Measurements from ENCODE around the gene FGD6. TPM values are rescaled to one million over a fixed set of nuclear protein-coding genes. Genes with fewer than 3 reads are reported as not detected.
"Not testable (repeated sequence)": the region's sequence is repeated elsewhere in the genome, so short reads cannot be mapped to it uniquely, and the experiment has no call there.

Gene FGD6
- total RNA-seq, 2 donors from 2014 or later, result 9.8 to 21.8 TPM

GRCh38 chr12:95240556-95240955, 23.3 kb upstream of the FGD6 start:
- H3K4me1 ChIP-seq, result no peaks in the 10 kb centered on the region
- TF ChIP-seq, protein P1, sequence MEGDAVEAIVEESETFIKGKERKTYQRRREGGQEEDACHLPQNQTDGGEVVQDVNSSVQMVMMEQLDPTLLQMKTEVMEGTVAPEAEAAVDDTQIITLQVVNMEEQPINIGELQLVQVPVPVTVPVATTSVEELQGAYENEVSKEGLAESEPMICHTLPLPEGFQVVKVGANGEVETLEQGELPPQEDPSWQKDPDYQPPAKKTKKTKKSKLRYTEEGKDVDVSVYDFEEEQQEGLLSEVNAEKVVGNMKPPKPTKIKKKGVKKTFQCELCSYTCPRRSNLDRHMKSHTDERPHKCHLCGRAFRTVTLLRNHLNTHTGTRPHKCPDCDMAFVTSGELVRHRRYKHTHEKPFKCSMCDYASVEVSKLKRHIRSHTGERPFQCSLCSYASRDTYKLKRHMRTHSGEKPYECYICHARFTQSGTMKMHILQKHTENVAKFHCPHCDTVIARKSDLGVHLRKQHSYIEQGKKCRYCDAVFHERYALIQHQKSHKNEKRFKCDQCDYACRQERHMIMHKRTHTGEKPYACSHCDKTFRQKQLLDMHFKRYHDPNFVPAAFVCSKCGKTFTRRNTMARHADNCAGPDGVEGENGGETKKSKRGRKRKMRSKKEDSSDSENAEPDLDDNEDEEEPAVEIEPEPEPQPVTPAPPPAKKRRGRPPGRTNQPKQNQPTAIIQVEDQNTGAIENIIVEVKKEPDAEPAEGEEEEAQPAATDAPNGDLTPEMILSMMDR (IDR thresholded peaks at IDR 0.05), result no peak
- intact Hi-C loops (cut with DNase I), result no loop called here

DNA sequence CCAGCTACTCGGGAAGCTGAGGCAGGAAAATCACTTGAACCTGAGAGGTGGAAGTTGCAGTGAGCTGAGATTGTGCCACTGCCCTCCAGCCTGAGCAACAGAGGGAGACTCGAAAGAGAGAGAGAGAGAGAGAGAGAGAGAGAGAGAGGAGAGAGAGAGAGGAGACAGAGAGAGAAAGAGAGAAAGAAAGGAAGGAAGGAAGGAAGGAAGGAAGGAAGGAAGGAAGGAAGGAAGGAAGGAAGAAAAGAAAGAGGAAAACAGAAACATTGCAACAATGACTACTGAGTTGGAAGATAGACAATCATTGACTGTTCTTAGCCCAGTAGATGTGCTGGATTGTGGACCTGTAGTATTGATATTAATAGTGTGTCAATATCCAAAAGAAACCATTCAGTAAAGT, 22.6 kb upstream of the FGD6 start:
- H3K9ac ChIP-seq (ENCODE audit: low read depth in 2 of 2, low read length in 2 of 2); H3K27me3 ChIP-seq; DNase-seq; H3K27ac ChIP-seq; intact Hi-C loops (cut with DNase I); H3K9me3 ChIP-seq; H3K4me1 ChIP-seq; H3K36me3 ChIP-seq; H3K4me3 ChIP-seq: not testable (repeated sequence)

More at GRCh38 chr12:95240556-95240955, 23.3 kb upstream of the FGD6 start:
- H3K9ac ChIP-seq (ENCODE audit: low read depth in 2 of 2, low read length in 2 of 2), result no peak overlapping the region
- DNase-seq, result no peak
- H3K36me3 ChIP-seq, result no peaks in the 10 kb centered on the region
- no peak overlapping the region for H3K4me3 ChIP-seq
- H3K27ac ChIP-seq, result no peak overlapping the region
- H3K27me3 ChIP-seq, result no peaks in the 10 kb centered on the region
- H3K9me3 ChIP-seq, result no peaks in the 10 kb centered on the region

DNA sequence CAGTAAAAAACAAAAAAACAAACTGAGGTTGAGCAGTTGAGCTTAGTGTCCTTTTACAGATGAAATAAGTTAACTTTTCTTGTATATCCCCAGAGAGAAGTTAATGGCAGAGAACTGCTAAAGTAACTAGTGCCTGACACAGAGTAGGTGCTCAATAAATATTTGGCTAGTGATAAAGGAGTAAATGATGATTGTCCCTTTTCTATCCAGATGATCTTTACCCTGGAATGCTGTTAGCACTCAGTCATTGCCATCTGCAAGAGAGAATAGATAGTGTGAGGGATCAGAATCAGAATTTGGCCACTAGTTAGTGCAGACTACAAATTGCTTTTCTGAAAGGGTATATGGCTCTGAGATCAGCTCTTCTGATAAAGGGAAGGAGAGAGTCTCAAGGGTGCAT, 21.9 kb upstream of the FGD6 start:
- H3K27me3 ChIP-seq, result no peaks in the 10 kb centered on the region
- TF ChIP-seq, protein P1 (IDR thresholded peaks at IDR 0.05), result no peak
- no peak for DNase-seq
- H3K4me3 ChIP-seq, result no peak overlapping the region
- no peaks in the 10 kb centered on the region for H3K4me1 ChIP-seq
- H3K27ac ChIP-seq, result no peak overlapping the region
- intact Hi-C loops (cut with DNase I), result no loop called here
- no peaks in the 10 kb centered on the region for H3K36me3 ChIP-seq
- no peaks in the 10 kb centered on the region for H3K9me3 ChIP-seq
- H3K9ac ChIP-seq (ENCODE audit: low read depth in 2 of 2, low read length in 2 of 2), result no peak overlapping the region

DNA sequence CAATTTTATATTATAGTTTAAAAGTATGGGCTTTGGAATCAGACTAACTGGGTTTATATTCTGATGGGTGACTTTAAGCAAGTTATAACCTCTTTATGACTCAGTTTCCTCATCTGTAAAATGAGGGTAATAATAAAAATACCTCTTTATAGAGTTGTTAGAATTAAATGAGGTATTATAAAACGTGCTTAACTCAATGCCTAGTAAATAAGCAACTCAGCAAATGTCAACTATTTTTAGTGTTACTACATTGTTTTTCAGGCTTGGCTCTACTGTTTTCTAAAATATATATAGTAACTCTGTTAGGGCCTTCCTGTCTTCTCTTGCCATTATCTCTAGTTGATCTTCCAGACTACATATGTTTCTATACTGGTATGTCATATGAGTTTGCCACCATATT, 20.9 kb upstream of the FGD6 start:
- TF ChIP-seq, protein P1 (IDR thresholded peaks at IDR 0.05), result no peak
- Histone ChIP-seq H3K4me3 (no peak overlapping the region), H3K9me3 (no peaks in the 10 kb centered on the region), H3K36me3 (no peaks in the 10 kb centered on the region), H3K27me3 (no peaks in the 10 kb centered on the region), H3K4me1 (no peaks in the 10 kb centered on the region), H3K9ac (ENCODE audit: low read depth in 2 of 2, low read length in 2 of 2) (no peak overlapping the region), H3K27ac (no peak overlapping the region)
- intact Hi-C loops (cut with DNase I), result no loop called here
- DNase-seq, result no peak

- TF ChIP-seq, protein P1 (IDR thresholded peaks at IDR 0.05), result no peak
- Histone ChIP-seq H3K27ac (no peak overlapping the region), H3K9ac (ENCODE audit: low read depth in 2 of 2, low read length in 2 of 2) (no peak overlapping the region), H3K36me3 (no peaks in the 10 kb centered on the region), H3K9me3 (no peaks in the 10 kb centered on the region), H3K4me1 (no peaks in the 10 kb centered on the region), H3K4me3 (no peak overlapping the region), H3K27me3 (no peaks in the 10 kb centered on the region)
- intact Hi-C loops (cut with DNase I), result no loop called here
- DNase-seq, result no peak
These were observed 20.0 kb upstream of the FGD6 start for GRCh38 chr12:95237315-95237714.

GRCh38 chr12:95235621-95236020, 18.4 kb upstream of the FGD6 start:
- H3K9me3 ChIP-seq, H3K36me3 ChIP-seq, DNase-seq: not testable (repeated sequence)

DNA sequence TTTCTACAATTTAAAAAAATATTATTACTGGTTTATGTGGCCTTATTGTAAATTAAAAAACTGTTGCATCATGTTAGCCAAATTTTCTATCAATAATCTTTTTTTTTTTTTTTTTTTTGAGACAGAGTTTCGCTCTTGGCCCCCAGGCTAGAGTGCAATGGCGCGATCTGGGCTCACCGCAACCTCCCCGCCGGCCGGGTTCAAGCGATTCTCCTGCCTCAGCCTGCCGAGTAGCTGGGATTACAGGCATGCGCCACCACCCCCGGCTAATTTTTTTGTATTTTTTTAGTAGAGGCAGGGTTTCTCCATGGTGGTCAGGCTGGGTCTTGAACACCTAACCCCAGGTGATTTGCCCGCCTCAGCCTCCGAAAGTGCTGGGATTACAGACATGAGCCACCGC, 16.9 kb upstream of the FGD6 start:
- H3K4me3 ChIP-seq; H3K27ac ChIP-seq; H3K4me1 ChIP-seq; H3K36me3 ChIP-seq; DNase-seq; H3K27me3 ChIP-seq; intact Hi-C loops (cut with DNase I); H3K9ac ChIP-seq (ENCODE audit: low read depth in 2 of 2, low read length in 2 of 2); H3K9me3 ChIP-seq: not testable (repeated sequence)

More at GRCh38 chr12:95235621-95236020, 18.4 kb upstream of the FGD6 start:
- H3K27ac ChIP-seq; H3K9ac ChIP-seq (ENCODE audit: low read depth in 2 of 2, low read length in 2 of 2); intact Hi-C loops (cut with DNase I); H3K4me1 ChIP-seq; H3K4me3 ChIP-seq; H3K27me3 ChIP-seq: not testable (repeated sequence)
